ENCODE data around the gene PRICKLE2. TPM values are rescaled to one million over a fixed set of nuclear protein-coding genes. Genes with fewer than 3 reads are reported as not detected.
A peak's percentile ranks its signal among the peaks of the same experiment; 100 is the strongest.

PRICKLE2 gene
- total RNA-seq, 1 experiment from 2014 or later, result 18.3 TPM

GRCh38 chr3:64207289-64208080 is 17.8 kb downstream of the PRICKLE2 start:
- Histone ChIP-seq H3K27me3 (replicated peaks) (no peaks in the 10 kb centered on the region), H3K27ac (no peak overlapping the region)

GRCh38 chr3:64203969-64204908 is 21.0 kb downstream of the PRICKLE2 start:
- no peaks in the 10 kb centered on the region for H3K9me3 ChIP-seq (replicated peaks)
- no peaks in the 10 kb centered on the region for H3K27me3 ChIP-seq (replicated peaks)
- H3K4me3 ChIP-seq, result no peak overlapping the region
- no peak for DNase-seq (ENCODE audit: low read depth in 1 of 2, low spot score in 2 of 2)
- H3K27ac ChIP-seq, result no peak overlapping the region
- peaks cover 20% of the 10 kb centered on the region for H3K4me1 ChIP-seq (replicated peaks)
- peaks cover 8% of the 10 kb centered on the region; the same call in 1 of the 2 replicates for H3K36me3 ChIP-seq

More at GRCh38 chr3:64207289-64208080, 17.8 kb downstream of the PRICKLE2 start:
- Histone ChIP-seq H3K4me3 (no peak overlapping the region), H3K36me3 (no peaks in the 10 kb centered on the region), H3K9me3 (replicated peaks) (no peaks in the 10 kb centered on the region), H3K4me1 (replicated peaks) (peaks cover 26% of the 10 kb centered on the region)
- DNase-seq (ENCODE audit: low read depth in 1 of 2, low spot score in 2 of 2), result no peak

- peak in 1 of 2 experiments; percentile 48 for DNase-seq (ENCODE audit: low read depth in 1 of 2, low spot score in 2 of 2)
These were observed 22.1 kb downstream of the PRICKLE2 start for GRCh38 chr3:64203216-64203615.

GRCh38 chr3:64199932-64200331 is 25.3 kb downstream of the PRICKLE2 start:
- DNase-seq (ENCODE audit: low read depth in 1 of 2, low spot score in 2 of 2), result no peak
- peaks cover 30% of the 10 kb centered on the region for H3K36me3 ChIP-seq
- no peak overlapping the region for H3K4me3 ChIP-seq
- H3K4me1 ChIP-seq (replicated peaks), result peaks cover 28% of the 10 kb centered on the region
- no peak overlapping the region for H3K27ac ChIP-seq
- no peaks in the 10 kb centered on the region for H3K27me3 ChIP-seq (replicated peaks)
- no peaks in the 10 kb centered on the region for H3K9me3 ChIP-seq (replicated peaks)

More at GRCh38 chr3:64203216-64203615, 22.1 kb downstream of the PRICKLE2 start:
- Histone ChIP-seq H3K4me1 (replicated peaks) (peaks cover 20% of the 10 kb centered on the region), H3K27me3 (replicated peaks) (no peaks in the 10 kb centered on the region), H3K36me3 (peaks cover 13% of the 10 kb centered on the region), H3K27ac (peak overlapping the region; percentile 28; the same call in 1 of the 2 replicates), H3K4me3 (no peak overlapping the region), H3K9me3 (replicated peaks) (no peaks in the 10 kb centered on the region)

GRCh38 chr3:64196236-64196929 is 28.9 kb downstream of the PRICKLE2 start:
- H3K4me3 ChIP-seq, result no peak overlapping the region
- no peaks in the 10 kb centered on the region for H3K27me3 ChIP-seq (replicated peaks)
- H3K9me3 ChIP-seq (replicated peaks), result no peaks in the 10 kb centered on the region
- DNase-seq (ENCODE audit: low read depth in 1 of 2, low spot score in 2 of 2), result no peak
- no peak overlapping the region for H3K27ac ChIP-seq
- peaks cover 38% of the 10 kb centered on the region for H3K36me3 ChIP-seq
- H3K4me1 ChIP-seq (replicated peaks), result peaks cover 16% of the 10 kb centered on the region

- Histone ChIP-seq H3K4me1 (replicated peaks) (peaks cover 21% of the 10 kb centered on the region), H3K4me3 (no peak overlapping the region), H3K9me3 (replicated peaks) (no peaks in the 10 kb centered on the region), H3K36me3 (peaks cover 35% of the 10 kb centered on the region), H3K27ac (no peak overlapping the region), H3K27me3 (replicated peaks) (no peaks in the 10 kb centered on the region)
- no peak for DNase-seq (ENCODE audit: low read depth in 1 of 2, low spot score in 2 of 2)
These were observed 29.5 kb downstream of the PRICKLE2 start for GRCh38 chr3:64195789-64196188.

GRCh38 chr3:64191822-64192221 is 33.4 kb downstream of the PRICKLE2 start:
- H3K9me3 ChIP-seq (replicated peaks), result no peaks in the 10 kb centered on the region
- H3K27me3 ChIP-seq (replicated peaks), result no peaks in the 10 kb centered on the region
- no peak for DNase-seq (ENCODE audit: low read depth in 1 of 2, low spot score in 2 of 2)
- H3K4me3 ChIP-seq, result no peak overlapping the region
- peaks cover 60% of the 10 kb centered on the region for H3K4me1 ChIP-seq (replicated peaks)
- H3K36me3 ChIP-seq, result peaks cover 21% of the 10 kb centered on the region
- peak overlapping the region; percentile 98 for H3K27ac ChIP-seq

GRCh38 chr3:64190517-64191515 is 34.5 kb downstream of the PRICKLE2 start:
- DNase-seq (ENCODE audit: low read depth in 1 of 2, low spot score in 2 of 2), result peak; percentile 55 to 57
- H3K27ac ChIP-seq, result peak overlapping the region; percentile 98
- H3K4me3 ChIP-seq, result no peak overlapping the region
- H3K4me1 ChIP-seq (replicated peaks), result peaks cover 65% of the 10 kb centered on the region
- H3K27me3 ChIP-seq (replicated peaks), result no peaks in the 10 kb centered on the region
- H3K36me3 ChIP-seq, result peaks cover 18% of the 10 kb centered on the region
- H3K9me3 ChIP-seq (replicated peaks), result no peaks in the 10 kb centered on the region

- peak; percentile 80 to 95 for DNase-seq (ENCODE audit: low read depth in 1 of 2, low spot score in 2 of 2)
- no peaks in the 10 kb centered on the region for H3K9me3 ChIP-seq (replicated peaks)
- peak overlapping the region; percentile 98 for H3K27ac ChIP-seq
- no peak overlapping the region for H3K4me3 ChIP-seq
- H3K36me3 ChIP-seq, result peaks cover 14% of the 10 kb centered on the region
- no peaks in the 10 kb centered on the region for H3K27me3 ChIP-seq (replicated peaks)
- peaks cover 73% of the 10 kb centered on the region for H3K4me1 ChIP-seq (replicated peaks)
These were observed 36.3 kb downstream of the PRICKLE2 start for GRCh38 chr3:64188810-64189560.

GRCh38 chr3:64187065-64187959 is 38.0 kb downstream of the PRICKLE2 start:
- H3K27ac ChIP-seq, result peak overlapping the region; percentile 98

GRCh38 chr3:64186667-64187064 is 38.6 kb downstream of the PRICKLE2 start:
- Histone ChIP-seq H3K4me1 (replicated peaks) (peaks cover 84% of the 10 kb centered on the region), H3K4me3 (no peak overlapping the region), H3K36me3 (peaks cover 7% of the 10 kb centered on the region), H3K27me3 (replicated peaks) (no peaks in the 10 kb centered on the region), H3K9me3 (replicated peaks) (no peaks in the 10 kb centered on the region), H3K27ac (peak overlapping the region; percentile 98)
- DNase-seq (ENCODE audit: low read depth in 1 of 2, low spot score in 2 of 2), result no peak

More at GRCh38 chr3:64187065-64187959, 38.0 kb downstream of the PRICKLE2 start:
- peak; percentile 94 to 95 for DNase-seq (ENCODE audit: low read depth in 1 of 2, low spot score in 2 of 2)
- H3K4me3 ChIP-seq, result no peak overlapping the region
- H3K9me3 ChIP-seq (replicated peaks), result no peaks in the 10 kb centered on the region
- peaks cover 3% of the 10 kb centered on the region; the same call in 1 of the 2 replicates for H3K36me3 ChIP-seq
- peaks cover 86% of the 10 kb centered on the region for H3K4me1 ChIP-seq (replicated peaks)
- no peaks in the 10 kb centered on the region for H3K27me3 ChIP-seq (replicated peaks)
